GM19035 (cell line): Measurements from ENCODE around the gene ANKRD65.
A peak's percentile ranks its signal among the peaks of the same experiment; 100 is the strongest.
"Not testable (repeated sequence)": the region's sequence is repeated elsewhere in the genome, so short reads cannot be mapped to it uniquely, and the experiment has no call there.

Experiments used
- ATAC-seq: cut with Tn5 transposase; IDR thresholded peaks from one replicate; pipeline ENCODE4 v1.9.1; 2021; ENCODE audit not compliant: unreplicated experiment

The ANKRD65 gene

GRCh38 chr1:1399187-1399871 is 21.7 kb downstream of the ANKRD65 start, which contains the start of gene CCNL2:
TSS of gene CCNL2 (minus strand) at chr1:1399335. CDS start at chr1:1399306, 29 bp downstream.
- ATAC-seq = peak; percentile 89

- ATAC-seq = peak; percentile 8
Measured at GRCh38 chr1:1398677-1399186, 22.3 kb downstream of the ANKRD65 start.

DNA sequence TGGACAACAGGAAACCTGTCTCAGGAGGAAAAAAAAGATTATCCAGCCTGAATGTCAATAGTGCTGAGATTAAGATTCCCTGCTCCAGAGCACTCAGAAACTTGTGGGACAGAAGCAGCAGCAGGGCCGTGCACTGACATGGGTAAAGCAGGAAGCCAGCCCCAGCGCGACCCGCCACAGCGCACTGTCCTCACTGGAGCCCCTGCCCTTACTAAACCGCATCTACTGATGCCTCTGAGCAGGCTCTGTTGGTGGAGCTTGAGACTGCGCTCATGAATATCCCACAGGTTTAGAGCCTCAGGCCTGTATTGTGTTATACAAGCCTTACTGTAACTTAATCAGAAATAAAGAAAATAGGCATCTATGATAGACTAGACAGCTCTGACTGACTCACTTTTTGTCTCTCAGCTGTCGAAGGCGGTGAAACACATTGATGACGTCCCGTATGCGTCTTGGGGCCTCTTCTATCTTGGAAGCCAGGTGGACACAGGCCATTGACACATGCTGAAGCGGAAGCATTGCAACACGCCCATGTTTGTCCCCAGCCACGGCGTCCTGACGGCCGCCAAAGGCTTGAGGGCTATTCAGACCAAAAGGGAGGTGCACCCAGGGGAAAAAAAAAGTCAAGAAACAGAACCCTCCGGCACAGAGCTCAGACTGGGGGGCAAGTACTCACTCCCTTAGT is 23.1 kb downstream of the ANKRD65 start:
- no peak for ATAC-seq

GRCh38 chr1:1395166-1395565 is 25.9 kb downstream of the ANKRD65 start:
- ATAC-seq = no peak

DNA sequence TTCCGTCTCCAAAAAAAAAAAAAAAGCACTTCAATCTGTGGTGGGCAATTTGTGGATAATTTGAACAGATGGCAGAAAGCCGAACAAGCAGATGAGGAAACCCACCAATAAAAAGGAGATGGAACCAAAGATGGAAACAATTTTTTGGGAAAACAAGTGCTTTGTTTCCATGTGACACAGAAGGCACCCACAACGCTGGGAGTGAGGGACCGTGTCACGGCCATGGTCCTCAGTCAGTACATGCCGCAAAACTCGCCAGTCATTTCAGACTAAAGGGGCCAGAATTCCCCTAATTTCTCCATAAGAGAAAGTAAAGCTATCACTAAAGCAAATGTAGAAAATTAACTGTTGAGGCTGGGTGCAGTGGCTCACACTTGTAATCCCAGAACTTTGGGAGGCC is 27.0 kb downstream of the ANKRD65 start:
- ATAC-seq = no peak

GRCh38 chr1:1393428-1393827 is 27.6 kb downstream of the ANKRD65 start:
- no peak for ATAC-seq

GRCh38 chr1:1393014-1393413 is 28.1 kb downstream of the ANKRD65 start:
- ATAC-seq = no peak

DNA sequence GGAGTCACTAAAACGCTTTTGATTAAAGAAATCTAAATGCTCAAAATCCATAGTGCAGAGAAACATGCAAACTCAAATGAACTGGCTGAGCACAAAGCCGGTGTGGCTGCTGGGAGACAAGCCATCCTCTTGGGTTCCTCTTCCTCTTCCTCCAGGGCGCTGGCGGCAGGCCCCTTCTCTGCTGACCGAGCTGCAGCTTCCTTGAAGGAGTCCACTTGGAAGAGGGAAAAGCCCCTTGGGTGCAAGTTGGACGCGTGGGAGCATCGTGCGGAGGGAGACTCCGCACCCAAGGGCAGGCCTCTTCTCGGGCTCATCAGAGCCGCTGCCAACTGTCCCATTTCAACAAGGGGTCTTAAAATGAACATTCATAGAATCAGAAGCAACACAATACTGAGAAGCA is 29.9 kb downstream of the ANKRD65 start:
- no peak for ATAC-seq

GRCh38 chr1:1390675-1391074 is 30.4 kb downstream of the ANKRD65 start:
- no peak for ATAC-seq

DNA sequence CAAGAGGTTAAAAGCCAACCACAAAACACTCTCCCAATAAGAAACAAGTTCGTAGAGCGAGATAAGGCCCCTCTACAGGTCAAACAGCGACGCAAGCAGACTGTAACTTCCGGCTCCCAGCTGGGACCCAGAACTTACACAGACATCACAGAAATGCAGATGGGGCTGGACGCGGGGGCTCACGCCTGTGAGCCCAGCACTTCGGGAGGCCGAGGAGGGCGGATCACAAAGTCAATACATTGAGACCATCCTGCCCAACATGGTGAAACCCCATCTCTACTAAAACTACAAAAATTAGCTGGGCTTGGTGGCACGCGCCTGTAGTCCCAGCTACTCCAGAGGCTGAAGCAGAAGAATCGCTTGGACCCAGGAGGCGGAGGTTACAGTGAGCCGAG is 33.0 kb downstream of the ANKRD65 start:
- ATAC-seq = no peak

DNA sequence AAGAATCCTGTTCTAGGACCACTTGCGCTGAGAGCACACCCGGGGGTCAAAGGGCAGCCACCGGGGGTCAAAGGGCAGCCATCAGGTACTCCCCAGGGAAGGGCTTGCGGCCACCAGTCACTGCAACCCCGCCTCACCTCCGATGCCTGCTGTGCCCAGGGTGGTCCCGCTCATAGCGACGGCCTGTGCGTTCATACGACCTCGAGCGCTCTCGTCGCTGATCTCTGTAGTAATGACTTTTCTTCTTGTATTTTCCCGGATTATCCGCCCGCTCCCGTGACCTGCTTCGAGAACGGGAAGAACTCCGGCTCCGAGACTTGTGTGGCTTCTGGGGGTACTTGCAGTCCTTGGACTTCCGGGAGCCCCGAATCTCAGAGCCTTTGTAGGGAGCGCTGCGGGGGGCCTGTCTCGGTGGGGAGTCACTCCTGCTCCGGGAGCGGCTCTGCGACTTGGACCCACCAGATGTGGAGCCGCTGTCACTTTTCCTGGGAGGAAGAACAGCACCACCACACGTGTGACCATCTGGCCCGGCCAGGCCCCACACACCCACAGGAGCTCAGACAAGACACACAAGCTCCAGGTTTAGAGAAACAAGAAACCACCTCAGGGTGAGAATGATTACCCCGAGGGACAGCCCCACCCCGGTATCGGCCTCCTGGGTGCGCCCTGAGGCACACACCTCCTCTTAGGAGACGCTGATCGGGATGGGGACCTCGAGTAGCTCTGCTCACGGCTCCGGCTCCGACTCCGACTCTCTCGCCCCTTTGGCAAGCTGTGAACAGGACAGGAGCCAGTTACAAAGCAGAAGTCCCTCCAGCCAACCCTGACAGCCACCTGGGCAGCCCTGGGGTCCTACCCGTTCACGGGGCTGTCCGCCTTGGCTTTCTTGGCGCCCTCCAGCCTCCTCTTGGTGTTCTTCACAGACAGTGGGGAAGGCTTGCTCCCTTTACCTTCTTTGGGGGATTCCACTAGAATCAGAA is 33.7 kb downstream of the ANKRD65 start:
- ATAC-seq = no peak

DNA sequence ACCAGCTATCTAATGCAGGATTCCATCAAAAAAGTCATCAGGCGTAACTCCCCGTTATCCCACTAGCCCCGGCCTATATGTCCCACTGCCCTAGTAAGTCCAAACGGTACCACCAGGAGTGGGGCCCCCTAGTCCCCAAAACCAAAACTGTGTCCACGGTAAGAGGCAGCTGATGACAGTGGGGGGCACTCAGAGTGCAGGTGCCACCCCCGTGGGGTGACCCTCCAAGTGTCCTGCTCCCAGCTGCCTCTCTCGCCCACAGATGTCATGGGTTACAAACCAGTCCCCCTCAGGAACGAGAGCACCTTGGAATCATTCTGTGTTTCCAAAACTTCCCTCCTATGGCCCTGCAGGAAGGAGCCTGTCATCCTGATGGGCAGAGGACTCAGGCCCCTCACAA is 35.1 kb downstream of the ANKRD65 start:
- no peak for ATAC-seq

GRCh38 chr1:1385339-1385738 is 35.7 kb downstream of the ANKRD65 start:
- ATAC-seq = not testable (repeated sequence)

DNA sequence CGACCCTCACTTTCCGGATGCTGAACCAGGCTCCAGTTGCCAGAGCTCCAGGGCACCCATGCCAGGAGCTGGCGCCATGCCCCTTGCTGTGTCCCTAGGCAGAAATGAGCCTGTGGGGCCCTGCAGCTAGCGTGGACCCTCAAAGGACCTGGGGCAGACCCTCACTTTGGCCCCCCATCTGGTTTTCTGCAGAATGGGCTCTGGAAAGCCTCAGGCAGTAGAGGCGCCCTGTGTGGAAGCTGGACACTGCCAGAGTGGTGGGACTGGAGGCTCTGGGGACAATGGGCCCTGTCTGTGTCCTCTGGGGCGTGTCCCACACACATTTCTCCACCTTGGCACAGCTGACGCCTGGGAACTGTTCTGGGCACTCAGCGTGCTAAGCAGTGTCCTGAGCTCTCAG is 39.8 kb downstream of the ANKRD65 start:
- no peak for ATAC-seq

- ATAC-seq = no peak
Measured at GRCh38 chr1:1380860-1381259, 40.2 kb downstream of the ANKRD65 start.

DNA sequence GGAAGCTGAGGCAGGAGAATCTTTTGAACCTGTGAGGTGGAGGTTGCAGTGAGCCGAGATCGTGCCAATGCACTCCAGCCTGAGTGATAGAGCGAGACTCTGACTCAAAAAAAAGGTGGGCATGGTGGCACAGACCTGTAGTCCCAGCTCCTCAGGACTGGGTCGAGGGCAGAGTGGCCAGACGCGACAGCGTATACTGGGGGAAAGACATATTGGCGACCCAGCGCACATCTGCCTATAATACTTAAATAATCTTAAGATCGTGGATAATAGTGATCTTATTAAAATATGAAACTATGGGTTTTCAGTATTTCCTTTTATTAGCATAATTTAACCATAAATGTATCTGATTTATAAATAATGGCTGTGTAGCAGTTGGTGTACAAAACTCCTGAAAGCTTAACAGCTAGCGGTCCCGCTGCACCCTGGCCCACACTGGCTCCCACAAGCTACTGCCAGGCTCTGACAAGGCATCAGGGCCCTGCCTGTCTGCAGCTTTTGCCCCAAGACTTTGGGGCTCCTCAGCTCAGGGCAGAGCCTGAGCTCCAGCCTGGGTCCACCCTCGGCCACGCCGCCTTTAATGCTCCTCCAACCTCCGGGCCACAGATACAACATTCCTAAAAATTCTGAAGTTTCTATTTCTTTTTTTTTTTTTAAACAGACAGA is 43.4 kb downstream of the ANKRD65 start:
- no peak for ATAC-seq

- ATAC-seq = no peak
Measured at GRCh38 chr1:1376551-1377226, 44.4 kb downstream of the ANKRD65 start.

DNA sequence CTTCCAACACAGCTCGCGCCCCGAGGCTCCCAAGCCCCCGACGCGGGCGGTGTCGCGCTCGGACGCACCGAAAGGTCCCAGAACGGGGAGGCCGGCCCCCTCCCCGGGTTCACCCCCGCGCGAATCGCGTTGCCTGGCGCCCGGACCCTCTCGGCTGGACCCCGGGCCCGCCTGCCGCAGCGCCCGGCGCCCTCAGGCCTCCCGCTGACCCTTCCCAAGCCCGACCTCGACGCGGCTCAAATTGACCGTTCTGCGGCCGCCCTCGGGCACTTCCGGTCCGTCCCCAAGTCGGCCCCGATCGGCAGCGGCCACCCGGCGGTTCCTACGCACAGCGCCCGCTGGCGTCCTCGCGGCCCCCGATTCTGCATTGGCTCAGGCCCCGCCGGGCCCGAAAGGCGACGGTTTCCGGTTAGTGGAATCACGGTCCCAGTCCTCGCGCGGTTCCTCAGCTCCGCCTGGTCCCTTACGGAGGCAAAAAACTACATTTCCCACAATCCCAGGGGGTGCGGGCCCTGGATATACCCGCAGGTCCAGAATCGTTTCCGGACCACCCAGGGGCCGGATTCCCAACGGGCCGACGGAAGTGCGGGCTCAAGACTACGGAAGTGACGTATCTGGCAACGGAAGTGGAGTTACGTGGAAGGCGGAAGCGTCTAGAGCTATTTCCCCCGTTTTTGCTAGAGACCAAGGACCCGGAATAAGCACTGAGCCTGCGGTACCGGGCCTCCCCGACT is 46.0 kb downstream of the ANKRD65 start, which contains the start of gene AURKAIP1:
Gene AURKAIP1 (minus strand): TSS at position 279 of the 734 bp plus-strand sequence. CDS start 451 bp downstream, outside the sequence.
- peak; percentile 89 for ATAC-seq

DNA sequence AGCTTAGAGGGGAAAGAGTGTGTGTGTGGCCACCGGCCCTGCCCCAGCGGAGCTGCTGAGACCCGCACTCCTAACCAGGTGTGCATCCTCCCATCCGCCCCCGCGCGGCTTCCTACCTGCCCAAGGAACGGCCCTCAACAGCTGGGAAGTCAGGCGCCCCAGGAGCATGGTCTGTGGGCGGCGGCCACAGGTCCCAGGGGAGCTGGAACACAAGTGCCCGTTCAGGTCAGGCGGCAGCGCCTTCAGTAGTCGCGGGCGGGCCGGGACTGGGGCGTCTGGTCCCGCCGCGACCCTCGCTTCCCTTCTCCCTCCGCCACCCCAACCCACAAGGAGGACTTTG is 46.5 kb downstream of the ANKRD65 start:
- ATAC-seq = peak; percentile 5
